AG04449 (cell line): ENCODE measurements around the gene SMARCA2.
A peak's percentile ranks its signal among the peaks of the same experiment; 100 is the strongest.

Experiments used
- CTCF ChIA-PET: fragments of 350-600 bp; formaldehyde crosslinking; extraction: SDS; loops from one replicate; lab custom pipeline; 2021; ENCODE audit warnings: antibody characterized with exemption; lab: Yijun Ruan, JAX
- POLR2A ChIA-PET: fragments of 400-600, 350-600 bp; formaldehyde crosslinking; extraction: SDS; loops from one replicate; lab custom pipeline; 2020; ENCODE audit warnings: antibody characterized with exemption, inconsistent platforms; lab: Yijun Ruan, JAX
- DNase-seq: peaks from one replicate; pipeline ENCODE4 v3.0.0-alpha.2; 2010; ENCODE audit warnings: low read depth, low spot score
- H3K4me3 ChIP-seq: 2 replicates; pipeline ENCODE4 v1.5.1; 2011; ENCODE audit warnings: low read depth, mild to moderate bottlenecking, control low read depth, low read length
- CTCF ChIP-seq: IDR thresholded peaks from one replicate; pipeline ENCODE4 v1.5.1; 2011; ENCODE audit warnings: mild to moderate bottlenecking, moderate library complexity, low read length, control low read depth, inconsistent platforms; ENCODE audit not compliant: insufficient read depth; ENCODE audit errors: missing control alignments

Gene SMARCA2

GRCh38 chr9:2152966-2153629 is 138.0 kb downstream of the SMARCA2 start:
- POLR2A ChIA-PET, result no interaction called here
- TF ChIP-seq CTCF, result no peak
- H3K4me3 ChIP-seq, result no peak overlapping the region
- CTCF ChIA-PET, result no interaction called here
- no peak for DNase-seq

- DNase-seq, result no peak
- no peak for TF ChIP-seq CTCF
- H3K4me3 ChIP-seq, result no peak overlapping the region
- POLR2A ChIA-PET, result no interaction called here
- CTCF ChIA-PET, result no interaction called here
Measured at GRCh38 chr9:2153630-2154217, 138.6 kb downstream of the SMARCA2 start.

GRCh38 chr9:2154731-2155130 is 139.6 kb downstream of the SMARCA2 start:
- CTCF ChIA-PET, result no interaction called here
- no peak for DNase-seq
- POLR2A ChIA-PET, result no interaction called here
- TF ChIP-seq CTCF, result no peak
- no peak overlapping the region for H3K4me3 ChIP-seq

GRCh38 chr9:2155966-2156365 is 140.8 kb downstream of the SMARCA2 start:
- no peak for TF ChIP-seq CTCF
- POLR2A ChIA-PET, result no interaction called here
- CTCF ChIA-PET, result interaction anchor here (4.0 kb wide), 1 partner anchor 9 kb away, joined by 17 read pairs; no protein-coding TSS in a partner anchor
- DNase-seq, result no peak
- H3K4me3 ChIP-seq, result no peak overlapping the region

GRCh38 chr9:2157277-2158110 is 142.3 kb downstream of the SMARCA2 start:
- no peak for TF ChIP-seq CTCF
- POLR2A ChIA-PET, result interaction anchor here (0.6 to 1.1 kb wide), 2 partner anchors 24 to 140 kb away, joined by 3 to 4 read pairs; no protein-coding TSS in a partner anchor
- DNase-seq, result no peak
- CTCF ChIA-PET, result interaction anchor here (4.0 kb wide), 1 partner anchor 11 kb away, joined by 17 read pairs; no protein-coding TSS in a partner anchor
- H3K4me3 ChIP-seq, result peak overlapping the region; percentile 50
